Memory B cell (primary cell): ENCODE measurements around the gene REEP6.
"Not testable (repeated sequence)": the region's sequence is repeated elsewhere in the genome, so short reads cannot be mapped to it uniquely, and the experiment has no call there.

ENCODE experiments used
- ATAC-seq: fragments of 150-1000 bp; cut with Tn5 transposase; 2 replicates; pipeline ENCODE4 v1.10.0; 2021; ENCODE audit warnings: low read depth, mild to moderate bottlenecking, moderate library complexity
- DNase-seq, 2 donors: peaks; one replicate each; pipeline ENCODE4 v3.0.0; 2022; ENCODE audit warnings: low spot score in 2 of 2
- H3K27ac Mint-ChIP-seq: one replicate; pipeline ENCODE4 v1.8.0; 2022; ENCODE audit warnings: mild to moderate bottlenecking, moderate library complexity, mixed read lengths
- H3K27me3 Mint-ChIP-seq: one replicate; pipeline ENCODE4 v1.8.0; 2022; ENCODE audit warnings: mixed read lengths
- H3K36me3 Mint-ChIP-seq: one replicate; pipeline ENCODE4 v1.8.0; 2022; ENCODE audit warnings: mild to moderate bottlenecking, mixed read lengths
- H3K4me1 Mint-ChIP-seq: one replicate; pipeline ENCODE4 v1.8.0; 2022; ENCODE audit warnings: mixed read lengths
- H3K4me3 Mint-ChIP-seq: one replicate; pipeline ENCODE4 v1.8.0; 2022; ENCODE audit warnings: mild to moderate bottlenecking, moderate library complexity, mixed read lengths
- H3K9me3 Mint-ChIP-seq: one replicate; pipeline ENCODE4 v1.8.0; 2022; ENCODE audit warnings: mixed read lengths

The REEP6 gene

DNA sequence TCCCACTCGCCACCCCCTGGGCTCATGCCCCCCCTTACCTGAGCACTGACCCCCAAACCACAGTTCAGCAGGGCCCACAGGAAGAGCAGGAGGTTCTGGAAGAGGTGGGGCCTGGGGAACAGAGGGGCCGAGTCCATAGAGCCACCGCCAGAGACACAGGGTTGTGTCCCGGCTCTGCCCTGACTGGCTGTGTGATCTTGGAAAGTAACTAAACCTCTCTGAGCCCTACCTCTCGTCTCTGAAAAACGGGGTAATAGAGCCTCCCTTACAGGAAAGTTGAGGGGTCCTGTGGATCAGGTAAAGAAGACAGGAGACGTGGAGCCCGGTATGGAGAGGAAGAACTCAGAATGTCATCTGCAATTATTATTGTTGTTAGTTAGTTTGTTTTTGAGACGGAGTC is 19.8 kb downstream of the REEP6 start:
- H3K27ac Mint-ChIP-seq, result no peak overlapping the region
- no peak for DNase-seq

DNA sequence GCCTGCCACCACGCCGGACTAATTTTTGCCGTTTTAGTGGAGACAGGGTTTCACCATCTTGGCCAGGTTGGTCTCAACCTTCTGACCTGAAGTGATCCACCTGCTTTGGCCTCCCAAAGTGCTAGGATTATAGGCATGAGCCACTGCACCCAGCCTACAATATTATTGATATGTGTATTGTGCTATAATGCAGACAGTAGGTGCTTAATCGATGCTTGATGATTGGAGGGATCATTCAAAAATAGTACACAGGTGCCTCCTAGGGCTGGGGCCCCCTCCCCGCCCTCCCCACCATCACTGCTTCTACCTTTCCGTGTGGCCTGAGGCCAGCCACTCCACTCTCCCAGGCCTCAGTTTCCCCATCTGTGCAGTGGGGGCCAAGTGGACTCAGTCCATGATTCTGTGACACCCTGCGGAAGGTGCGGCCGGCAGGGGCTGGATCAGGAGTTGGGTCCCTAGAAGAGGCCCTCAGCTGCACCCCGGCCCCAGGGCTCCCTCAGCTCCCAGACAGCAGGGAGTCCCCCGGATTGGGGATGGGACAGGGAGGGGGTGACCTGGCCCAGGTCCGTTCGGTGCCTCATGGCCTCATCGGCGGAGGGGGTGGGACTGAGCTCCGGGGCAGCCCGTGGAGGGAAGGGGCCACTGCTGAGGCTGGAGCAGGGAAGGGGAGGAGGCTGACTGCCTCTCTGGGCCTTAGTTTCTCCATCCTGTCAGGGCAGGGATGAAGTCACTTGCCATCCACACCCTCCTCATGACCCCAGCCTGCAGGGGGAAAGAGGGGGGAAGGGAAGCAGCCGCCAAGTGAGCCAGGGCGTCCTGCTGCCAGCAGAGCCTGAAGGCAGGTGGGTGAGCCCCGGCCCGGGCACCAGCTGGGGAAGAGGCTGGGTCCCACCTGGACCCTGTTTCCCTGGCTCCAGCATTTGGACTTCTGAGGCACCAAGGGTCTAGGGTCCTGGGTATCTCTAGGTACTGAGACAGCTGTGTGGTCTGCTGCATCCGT is 20.6 kb downstream of the REEP6 start:
- Mint-ChIP-seq H3K27ac (no peak overlapping the region), H3K9me3 (peaks cover 4% of the 10 kb centered on the region), H3K36me3 (no peaks in the 10 kb centered on the region), H3K27me3 (peaks cover 29% of the 10 kb centered on the region), H3K4me3 (peak overlapping the region; percentile 39), H3K4me1 (peaks cover 8% of the 10 kb centered on the region)
- ATAC-seq, result no peak
- DNase-seq, result no peak

More for the DNA sequence above, 19.8 kb downstream of the REEP6 start:
- no peak for ATAC-seq
- Mint-ChIP-seq H3K36me3 (no peaks in the 10 kb centered on the region), H3K4me1 (peaks cover 11% of the 10 kb centered on the region), H3K27me3 (peaks cover 29% of the 10 kb centered on the region), H3K9me3 (peaks cover 4% of the 10 kb centered on the region), H3K4me3 (no peak overlapping the region)

DNA sequence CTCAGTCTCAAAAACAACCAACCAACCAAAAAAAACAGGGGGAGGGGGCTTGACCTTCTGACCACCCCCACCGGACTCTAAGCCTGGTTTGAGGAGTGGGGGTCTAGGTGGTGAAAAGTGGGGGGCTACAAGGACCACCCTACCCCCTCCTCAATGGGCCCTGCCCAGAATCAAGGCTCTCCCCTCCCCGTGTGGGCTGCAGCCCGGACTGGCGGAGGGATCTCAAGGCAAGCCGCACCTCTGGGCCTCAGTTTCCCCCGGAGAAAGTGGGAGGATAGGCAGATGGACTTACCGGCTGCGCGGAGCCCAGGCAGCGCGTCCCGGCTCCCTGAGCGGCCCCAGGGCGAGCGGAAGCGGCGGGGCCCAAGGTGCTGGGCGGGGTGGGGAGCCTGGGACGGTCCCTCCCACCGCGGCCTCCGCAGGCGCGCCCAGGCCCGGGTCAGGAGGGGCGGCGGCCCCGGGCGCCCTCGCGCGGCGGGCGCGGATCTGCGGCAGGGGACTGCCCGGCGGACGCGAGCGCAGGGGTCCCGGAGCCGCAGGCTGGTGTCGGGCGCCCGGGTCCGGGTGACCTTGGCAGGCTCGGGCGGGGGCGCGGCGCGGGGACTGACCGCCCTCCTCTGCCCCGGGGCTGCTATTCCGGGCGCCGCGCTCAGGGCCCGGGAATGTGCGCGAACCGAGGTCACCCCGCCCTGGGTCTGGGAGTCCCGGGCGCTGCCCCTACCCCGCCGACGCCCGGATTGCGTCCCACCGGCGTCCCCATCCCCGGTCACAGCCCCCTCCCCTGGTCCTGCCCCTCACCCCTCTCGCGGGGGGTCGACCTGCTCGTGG is 21.9 kb downstream of the REEP6 start, which contains the start of gene ADAMTSL5:
TSS of gene ADAMTSL5 (minus strand) at position 349 of the 828 bp plus-strand sequence. CDS start 2,076 bp downstream, outside the sequence.
- no peaks in the 10 kb centered on the region for H3K36me3 Mint-ChIP-seq
- H3K9me3 Mint-ChIP-seq, result peaks cover 4% of the 10 kb centered on the region
- no peak within 1 kb of the TSS for H3K27ac Mint-ChIP-seq
- no peak for DNase-seq
- H3K4me1 Mint-ChIP-seq, result peaks cover 5% of the 10 kb centered on the region
- ATAC-seq, result peak; percentile 48
- peaks cover 23% of the 10 kb centered on the region for H3K27me3 Mint-ChIP-seq
- peak within 1 kb of the TSS; percentile 49 for H3K4me3 Mint-ChIP-seq

DNA sequence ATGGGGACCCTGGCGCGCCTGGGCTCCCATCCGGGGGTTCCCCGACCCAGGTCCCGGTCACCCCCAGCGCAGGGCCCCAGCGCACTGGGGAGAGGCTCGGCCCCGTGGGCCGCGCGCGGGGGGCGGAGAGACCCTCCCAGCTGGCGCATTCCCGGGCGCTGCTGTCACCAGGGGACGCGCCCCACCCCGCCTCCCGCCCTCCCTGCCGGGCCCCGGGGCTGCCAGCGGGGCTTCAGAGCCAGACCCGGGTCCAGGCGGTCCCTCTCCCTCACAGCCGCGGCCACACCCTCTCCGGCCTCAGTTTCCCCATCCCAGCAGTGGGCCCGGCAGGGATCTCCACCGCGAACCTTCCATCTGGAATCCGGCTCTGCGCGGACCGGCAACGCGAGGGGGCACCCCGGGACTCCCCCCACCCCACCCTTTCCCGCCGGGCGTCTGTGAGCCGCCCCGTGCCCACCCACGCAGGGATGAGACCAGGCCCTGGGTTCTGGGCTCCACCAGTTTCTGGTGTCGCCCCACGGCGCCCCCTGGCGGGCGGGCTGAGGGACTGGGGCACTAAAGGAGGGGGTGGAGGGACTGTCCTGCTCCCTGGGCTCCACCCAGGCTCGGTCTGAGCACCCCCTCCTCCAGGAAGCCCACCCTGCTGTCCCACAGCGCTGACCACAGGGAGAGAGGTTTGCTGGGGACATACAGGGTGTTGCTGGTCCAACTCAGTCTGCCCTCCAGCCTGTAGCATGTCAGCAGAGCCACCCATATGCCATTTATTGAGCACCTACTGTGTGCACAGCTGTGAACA is 22.7 kb downstream of the REEP6 start:
- Mint-ChIP-seq H3K4me3 (peak overlapping the region; percentile 49), H3K27ac (no peak overlapping the region), H3K36me3 (no peaks in the 10 kb centered on the region), H3K9me3 (peaks cover 1% of the 10 kb centered on the region), H3K27me3 (peaks cover 24% of the 10 kb centered on the region), H3K4me1 (peaks cover 2% of the 10 kb centered on the region)
- DNase-seq, result peak; percentile 52 to 54
- ATAC-seq, result peak; percentile 68

DNA sequence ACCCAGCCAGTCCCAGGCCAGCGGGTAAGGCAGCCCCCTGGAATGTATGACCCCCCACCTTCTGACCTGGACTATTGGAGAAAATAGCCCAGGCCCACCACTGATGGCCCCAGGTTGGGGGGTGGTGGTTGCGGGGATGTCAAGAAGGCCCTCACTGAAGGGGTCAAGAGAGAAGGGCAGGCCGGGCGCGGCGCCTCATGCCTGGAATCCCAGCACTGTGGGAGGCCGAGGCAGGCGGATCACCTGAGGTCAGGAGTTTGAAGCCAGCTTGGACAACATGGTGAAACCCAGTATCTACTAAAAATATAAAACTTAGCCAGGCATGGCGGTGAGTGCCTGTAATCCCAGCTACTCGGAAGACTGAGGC is 23.3 kb downstream of the REEP6 start:
- H3K27ac Mint-ChIP-seq, result no peak overlapping the region

GRCh38 chr19:1514986-1515721 is 24.2 kb downstream of the REEP6 start:
- H3K27me3 Mint-ChIP-seq, result peaks cover 22% of the 10 kb centered on the region
- ATAC-seq (no peak), DNase-seq (no peak)
- H3K4me1 Mint-ChIP-seq, result peaks cover 2% of the 10 kb centered on the region
- no peak overlapping the region for H3K27ac Mint-ChIP-seq
- peaks cover 1% of the 10 kb centered on the region for H3K9me3 Mint-ChIP-seq
- no peaks in the 10 kb centered on the region for H3K36me3 Mint-ChIP-seq
- no peak overlapping the region for H3K4me3 Mint-ChIP-seq

More for the DNA sequence above, 23.3 kb downstream of the REEP6 start:
- no peak overlapping the region for H3K4me3 Mint-ChIP-seq
- peaks cover 1% of the 10 kb centered on the region for H3K9me3 Mint-ChIP-seq
- ATAC-seq (no peak), DNase-seq (no peak)
- H3K36me3 Mint-ChIP-seq, result no peaks in the 10 kb centered on the region
- peaks cover 2% of the 10 kb centered on the region for H3K4me1 Mint-ChIP-seq
- H3K27me3 Mint-ChIP-seq, result peaks cover 25% of the 10 kb centered on the region

GRCh38 chr19:1516395-1516753 is 25.4 kb downstream of the REEP6 start:
- no peak overlapping the region for H3K27ac Mint-ChIP-seq
- H3K9me3 Mint-ChIP-seq, result peaks cover 1% of the 10 kb centered on the region
- peaks cover 2% of the 10 kb centered on the region for H3K4me1 Mint-ChIP-seq
- H3K4me3 Mint-ChIP-seq, result no peak overlapping the region
- DNase-seq (no peak), ATAC-seq (no peak)
- no peaks in the 10 kb centered on the region for H3K36me3 Mint-ChIP-seq
- H3K27me3 Mint-ChIP-seq, result peaks cover 18% of the 10 kb centered on the region

DNA sequence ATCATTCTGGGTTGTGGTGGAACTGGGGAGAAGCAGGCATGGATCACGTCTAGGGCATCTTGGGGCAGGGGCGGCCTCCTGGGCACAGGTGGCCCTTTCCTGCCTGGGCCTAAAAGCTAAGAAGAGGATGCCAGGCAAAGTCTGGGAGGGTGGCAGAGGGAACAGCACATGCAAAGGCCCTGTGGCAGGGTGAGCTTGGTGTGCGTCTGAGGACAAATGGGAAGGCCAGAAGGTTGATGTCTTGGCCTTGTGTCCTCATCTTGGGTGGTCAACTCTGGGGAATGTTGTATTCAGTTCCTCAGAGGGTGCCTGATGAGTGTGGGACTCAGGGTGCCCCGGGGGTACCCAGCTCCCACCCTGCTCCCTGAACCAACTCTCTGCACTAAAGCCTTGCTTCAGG is 27.5 kb downstream of the REEP6 start:
- Mint-ChIP-seq H3K36me3 (no peaks in the 10 kb centered on the region), H3K9me3 (peaks cover 1% of the 10 kb centered on the region), H3K27ac (no peak overlapping the region), H3K4me1 (peaks cover 2% of the 10 kb centered on the region), H3K4me3 (no peak overlapping the region), H3K27me3 (peaks cover 23% of the 10 kb centered on the region)
- DNase-seq (no peak), ATAC-seq (no peak)

GRCh38 chr19:1519802-1520201 is 28.8 kb downstream of the REEP6 start:
- H3K27me3 Mint-ChIP-seq, result peaks cover 26% of the 10 kb centered on the region
- not testable (repeated sequence) for H3K36me3 Mint-ChIP-seq, ATAC-seq, H3K9me3 Mint-ChIP-seq, H3K4me1 Mint-ChIP-seq, H3K4me3 Mint-ChIP-seq, H3K27ac Mint-ChIP-seq, DNase-seq

DNA sequence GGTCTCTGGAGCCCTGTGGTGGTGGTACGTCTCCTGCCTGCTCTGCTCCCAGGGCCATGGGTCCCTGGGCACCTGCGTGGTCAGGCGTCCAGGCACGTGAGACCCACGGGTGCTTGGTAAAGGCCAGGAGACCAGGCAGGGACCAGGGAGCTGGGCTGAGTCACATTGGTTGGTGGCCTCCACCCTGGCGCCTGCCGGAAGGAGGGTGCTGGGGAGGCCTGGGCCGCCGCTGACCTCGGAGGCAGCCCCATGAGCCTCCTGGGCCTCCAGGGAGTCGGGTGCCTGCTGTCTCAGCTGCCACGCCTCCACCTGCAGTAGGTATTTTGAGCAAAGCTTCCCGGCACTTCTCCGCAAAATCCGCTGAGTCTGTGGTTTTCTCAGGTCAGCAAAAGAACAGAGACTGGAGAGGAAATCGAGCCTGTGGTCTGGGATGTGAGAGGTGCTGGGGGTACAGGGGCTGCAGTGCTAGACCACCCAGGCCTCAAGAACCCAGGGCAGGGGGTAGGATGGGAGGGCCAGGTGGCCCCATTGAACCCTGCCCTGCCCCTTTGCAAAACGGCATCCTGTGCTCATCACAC is 29.3 kb downstream of the REEP6 start:
- peaks cover 25% of the 10 kb centered on the region for H3K27me3 Mint-ChIP-seq

GRCh38 chr19:1521636-1522035 is 30.7 kb downstream of the REEP6 start:
- Mint-ChIP-seq H3K27me3 (peaks cover 32% of the 10 kb centered on the region), H3K36me3 (no peaks in the 10 kb centered on the region), H3K4me1 (peaks cover 5% of the 10 kb centered on the region), H3K9me3 (peaks cover 1% of the 10 kb centered on the region), H3K27ac (no peak overlapping the region), H3K4me3 (no peak overlapping the region)
- ATAC-seq, result no peak
- no peak for DNase-seq

More for the DNA sequence above, 29.3 kb downstream of the REEP6 start:
- Mint-ChIP-seq H3K4me1 (peaks cover 5% of the 10 kb centered on the region), H3K4me3 (no peak overlapping the region), H3K27ac (no peak overlapping the region), H3K9me3 (peaks cover 1% of the 10 kb centered on the region), H3K36me3 (no peaks in the 10 kb centered on the region)
- DNase-seq (no peak), ATAC-seq (no peak)

GRCh38 chr19:1522061-1522460 is 31.1 kb downstream of the REEP6 start:
- Mint-ChIP-seq H3K4me3 (no peak overlapping the region), H3K36me3 (no peaks in the 10 kb centered on the region), H3K27ac (no peak overlapping the region), H3K27me3 (peaks cover 35% of the 10 kb centered on the region), H3K9me3 (no peaks in the 10 kb centered on the region), H3K4me1 (peaks cover 5% of the 10 kb centered on the region)
- DNase-seq, result no peak
- no peak for ATAC-seq

DNA sequence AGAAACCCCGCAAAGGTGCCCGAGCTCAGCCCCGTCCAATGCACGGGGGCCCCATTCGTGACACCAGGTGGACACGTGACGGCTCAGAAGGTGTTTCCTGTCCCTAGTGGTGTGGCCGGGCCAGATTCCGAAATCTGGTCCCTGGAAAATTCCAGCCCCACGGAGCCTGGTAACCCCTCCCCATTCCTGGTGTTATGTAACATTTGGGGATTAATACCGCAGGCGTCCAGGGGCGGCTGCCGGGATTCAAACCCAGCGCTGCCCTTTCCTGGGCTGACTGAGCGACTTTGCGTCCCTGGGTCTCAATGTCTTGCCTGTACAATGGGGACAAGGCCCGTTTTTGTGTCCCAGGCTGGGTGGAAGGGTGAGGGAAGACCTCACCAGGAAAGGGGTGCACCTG is 31.9 kb downstream of the REEP6 start:
- Mint-ChIP-seq H3K4me1 (peaks cover 5% of the 10 kb centered on the region), H3K9me3 (no peaks in the 10 kb centered on the region), H3K27me3 (peaks cover 41% of the 10 kb centered on the region), H3K27ac (no peak overlapping the region), H3K36me3 (no peaks in the 10 kb centered on the region), H3K4me3 (no peak overlapping the region)
- no peak for ATAC-seq
- DNase-seq, result no peak
